Measurements from ENCODE around the gene ERN2.
"Not testable (repeated sequence)": the region's sequence is repeated elsewhere in the genome, so short reads cannot be mapped to it uniquely, and the experiment has no call there.

- not testable (repeated sequence) for TF ChIP-seq CTCF (conservative IDR thresholded peaks at IDR 0.05); ZFX (IDR thresholded peaks at IDR 0.05)
These were observed 24.5 kb upstream of the ERN2 start for GRCh38 chr16:23737423-23738028.

Data from C4-2B (cell line).